OCI-LY3 (cell line): Measurements from ENCODE around the gene BACH2.

Experiments used
- H2AFZ ChIP-seq: fragments of 200-600, 300-600 bp; shearing (Covaris generic); 2 replicates; pipeline ENCODE4 v1.6.0; 2014; ENCODE audit warnings: antibody characterized with exemption, low read depth, low read length
- H3K27ac ChIP-seq: fragments of 200-600, 300-600 bp; sonication (generic); 2 replicates; pipeline ENCODE4 v1.5.1; 2014; ENCODE audit warnings: mild to moderate bottlenecking, low read length, moderate library complexity, mixed read lengths
- H3K27me3 ChIP-seq: fragments of 200-600, 300-600 bp; sonication (generic); 2 replicates; pipeline ENCODE4 v1.6.1; 2014; ENCODE audit warnings: low read depth, low read length, mixed read lengths
- H3K36me3 ChIP-seq: fragments of 200-600, 300-600 bp; sonication (generic); replicated peaks from 2 replicates; pipeline ENCODE3; 2014; ENCODE audit warnings: low read depth, low read length, mixed read lengths
- H3K4me1 ChIP-seq: fragments of 300-600, 200-600 bp; sonication (generic); 2 replicates; pipeline ENCODE4 v1.6.1; 2014; ENCODE audit warnings: low read length, mixed read lengths
- H3K4me2 ChIP-seq: fragments of 200-600, 300-600 bp; sonication (generic); 2 replicates; pipeline ENCODE4 v1.6.1; 2014; ENCODE audit warnings: low read length, mixed read lengths
- H3K4me3 ChIP-seq: fragments of 300-600, 200-600 bp; sonication (generic); 2 replicates; pipeline ENCODE4 v1.5.1; 2014; ENCODE audit warnings: antibody characterized with exemption, mild to moderate bottlenecking, low read length, moderate library complexity
- H3K79me2 ChIP-seq: fragments of 300-600, 200-600 bp; shearing (Covaris generic); 2 replicates; pipeline ENCODE4 v1.6.1; 2014; ENCODE audit warnings: mild to moderate bottlenecking, low read length, mixed read lengths
- H3K9ac ChIP-seq: fragments of 300-600, 200-600 bp; shearing (Covaris generic); 2 replicates; pipeline ENCODE4 v1.6.0; 2014; ENCODE audit warnings: mild to moderate bottlenecking, low read length, moderate library complexity
- H3K9me3 ChIP-seq: fragments of 200-600, 300-600 bp; shearing (Covaris generic); 2 replicates; pipeline ENCODE4 v1.6.1; 2014; ENCODE audit warnings: low read length, mixed read lengths; ENCODE audit not compliant: insufficient read depth
- H4K20me1 ChIP-seq: fragments of 200-600, 300-600 bp; sonication (generic); 2 replicates; pipeline ENCODE4 v1.6.1; 2016; ENCODE audit warnings: low read length, mixed read lengths; ENCODE audit not compliant: insufficient read depth
- CTCF ChIP-seq: fragments of 200-600, 300-600 bp; sonication (generic); IDR thresholded peaks from 2 replicates; pipeline ENCODE4 v1.5.1; 2014; ENCODE audit warnings: antibody characterized with exemption, low read length, low read depth
- EZH2phosphoT487 ChIP-seq: fragments of 200-600 bp; shearing (Covaris generic); IDR thresholded peaks from 2 replicates; pipeline ENCODE4 v1.6.1; 2018; ENCODE audit warnings: antibody characterized with exemption, mixed run types, low read depth

The BACH2 gene

GRCh38 chr6:90229331-90230010 is 67.2 kb downstream of the BACH2 start:
- no peak for TF ChIP-seq CTCF
- no peak for TF ChIP-seq EZH2phosphoT487
- Histone ChIP-seq H3K79me2 (no peaks in the 10 kb centered on the region), H3K4me2 (no peak overlapping the region), H2AFZ (no peak overlapping the region), H3K4me1 (no peaks in the 10 kb centered on the region), H3K9me3 (no peaks in the 10 kb centered on the region), H3K36me3 (peaks cover 2% of the 10 kb centered on the region), H3K27ac (no peak overlapping the region), H3K27me3 (no peaks in the 10 kb centered on the region), H3K9ac (no peak overlapping the region), H3K4me3 (no peak overlapping the region), H4K20me1 (no peaks in the 10 kb centered on the region)

DNA sequence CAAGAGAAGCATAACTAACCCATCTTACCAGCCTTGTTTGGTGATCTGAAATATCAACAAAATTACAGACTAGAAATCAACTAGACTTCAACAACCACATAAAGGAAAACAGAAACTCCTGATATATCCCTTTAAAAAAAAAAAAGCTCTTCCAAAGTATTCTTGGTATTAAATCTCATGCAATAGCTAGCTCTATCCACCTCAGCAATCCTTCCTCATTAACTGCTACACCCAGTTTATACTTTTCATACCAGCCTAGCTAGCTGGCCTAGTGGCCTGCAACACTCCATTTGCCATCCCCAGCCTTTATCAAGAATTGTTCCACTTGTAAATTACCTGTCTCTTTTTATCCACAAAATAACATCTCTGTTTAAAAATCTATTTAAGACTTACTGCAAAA is 69.0 kb downstream of the BACH2 start:
- H3K27ac ChIP-seq = no peak overlapping the region
- no peaks in the 10 kb centered on the region for H3K27me3 ChIP-seq
- H3K79me2 ChIP-seq = no peaks in the 10 kb centered on the region
- no peaks in the 10 kb centered on the region for H4K20me1 ChIP-seq
- TF ChIP-seq CTCF (no peak), EZH2phosphoT487 (no peak)
- H3K9me3 ChIP-seq = peaks cover 4% of the 10 kb centered on the region; the same call in 1 of the 2 replicates
- no peak overlapping the region for H3K4me2 ChIP-seq
- no peak overlapping the region for H2AFZ ChIP-seq
- no peak overlapping the region for H3K4me3 ChIP-seq
- peaks cover 3% of the 10 kb centered on the region; the same call in 1 of the 2 replicates for H3K4me1 ChIP-seq
- peaks cover 15% of the 10 kb centered on the region for H3K36me3 ChIP-seq
- H3K9ac ChIP-seq = no peak overlapping the region

- Histone ChIP-seq H3K4me1 (peaks cover 6% of the 10 kb centered on the region; the same call in 1 of the 2 replicates), H3K4me3 (no peak overlapping the region), H3K79me2 (no peaks in the 10 kb centered on the region), H2AFZ (no peak overlapping the region), H3K9me3 (peaks cover 5% of the 10 kb centered on the region), H3K9ac (no peak overlapping the region), H4K20me1 (no peaks in the 10 kb centered on the region), H3K27ac (no peak overlapping the region), H3K36me3 (peaks cover 16% of the 10 kb centered on the region), H3K27me3 (no peaks in the 10 kb centered on the region), H3K4me2 (no peak overlapping the region)
- TF ChIP-seq CTCF = no peak
Observed at GRCh38 chr6:90227213-90227612, 69.4 kb downstream of the BACH2 start.

DNA sequence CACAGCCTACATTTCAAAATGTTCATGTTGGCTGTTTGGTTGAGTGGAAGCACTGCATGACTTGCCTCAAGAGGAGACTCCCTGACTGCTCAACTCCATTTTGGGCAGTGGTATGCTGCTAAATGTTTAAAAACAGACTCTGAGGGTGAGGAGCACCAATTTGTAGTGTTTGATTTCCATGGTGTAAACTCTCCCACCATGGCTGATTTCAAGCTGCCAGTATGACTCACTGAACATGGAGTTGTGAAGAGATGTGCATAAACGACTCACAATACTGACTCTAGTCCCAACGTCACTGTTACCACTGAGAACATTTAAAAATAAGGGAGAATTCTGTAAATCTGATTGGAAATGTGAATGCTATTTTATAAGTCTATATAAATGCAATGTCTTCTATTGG is 70.4 kb downstream of the BACH2 start:
- Histone ChIP-seq H3K27me3 (no peaks in the 10 kb centered on the region), H3K79me2 (no peaks in the 10 kb centered on the region), H4K20me1 (no peaks in the 10 kb centered on the region), H3K9me3 (peaks cover 8% of the 10 kb centered on the region), H3K36me3 (peaks cover 23% of the 10 kb centered on the region), H2AFZ (no peak overlapping the region), H3K9ac (no peak overlapping the region), H3K4me1 (peaks cover 13% of the 10 kb centered on the region; the same call in 1 of the 2 replicates), H3K27ac (no peak overlapping the region), H3K4me3 (no peak overlapping the region), H3K4me2 (no peak overlapping the region)
- TF ChIP-seq EZH2phosphoT487 (no peak), CTCF (no peak)
